ENCODE measurements around the gene WBP2.

DNA sequence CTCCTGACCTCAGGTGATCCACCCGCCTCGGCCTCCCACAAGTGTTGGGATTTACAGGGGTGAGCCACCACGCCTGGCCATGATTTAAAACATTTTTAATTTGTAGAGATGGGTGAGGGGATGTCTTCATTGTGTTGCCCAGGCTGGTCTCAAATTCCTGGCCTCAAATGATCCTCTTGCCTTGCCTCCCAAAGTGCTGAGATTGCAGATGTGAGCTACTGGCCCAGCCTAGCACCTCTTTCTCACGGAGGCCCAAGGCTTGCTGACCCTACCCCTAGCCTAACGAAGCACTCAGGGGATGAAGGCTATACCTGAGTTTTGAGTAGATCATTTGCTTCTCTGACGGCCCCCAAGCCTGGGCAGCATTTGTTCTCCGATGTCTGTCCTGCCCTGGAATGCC is 44.0 kb downstream of the WBP2 start:
- TF ChIP-seq, protein P1, sequence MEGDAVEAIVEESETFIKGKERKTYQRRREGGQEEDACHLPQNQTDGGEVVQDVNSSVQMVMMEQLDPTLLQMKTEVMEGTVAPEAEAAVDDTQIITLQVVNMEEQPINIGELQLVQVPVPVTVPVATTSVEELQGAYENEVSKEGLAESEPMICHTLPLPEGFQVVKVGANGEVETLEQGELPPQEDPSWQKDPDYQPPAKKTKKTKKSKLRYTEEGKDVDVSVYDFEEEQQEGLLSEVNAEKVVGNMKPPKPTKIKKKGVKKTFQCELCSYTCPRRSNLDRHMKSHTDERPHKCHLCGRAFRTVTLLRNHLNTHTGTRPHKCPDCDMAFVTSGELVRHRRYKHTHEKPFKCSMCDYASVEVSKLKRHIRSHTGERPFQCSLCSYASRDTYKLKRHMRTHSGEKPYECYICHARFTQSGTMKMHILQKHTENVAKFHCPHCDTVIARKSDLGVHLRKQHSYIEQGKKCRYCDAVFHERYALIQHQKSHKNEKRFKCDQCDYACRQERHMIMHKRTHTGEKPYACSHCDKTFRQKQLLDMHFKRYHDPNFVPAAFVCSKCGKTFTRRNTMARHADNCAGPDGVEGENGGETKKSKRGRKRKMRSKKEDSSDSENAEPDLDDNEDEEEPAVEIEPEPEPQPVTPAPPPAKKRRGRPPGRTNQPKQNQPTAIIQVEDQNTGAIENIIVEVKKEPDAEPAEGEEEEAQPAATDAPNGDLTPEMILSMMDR (IDR thresholded peaks at IDR 0.05) = no peak
- TF ChIP-seq POLR2A (IDR thresholded peaks at IDR 0.05) = no peak
- TF ChIP-seq POLR2AphosphoS5 (IDR thresholded peaks at IDR 0.05) = no peak

All from breast epithelium (tissue), 3 donors.